HCT116 (cell line): ENCODE data around the gene GIN1. TPM values are rescaled to one million over a fixed set of nuclear protein-coding genes. Genes with fewer than 3 reads are reported as not detected.

Experiments
- ATAC-seq: fragments of 200-7000 bp; cut with Tn5 transposase; 2 replicates; pipeline ENCODE4 v1.9.1; 2020; ENCODE audit warnings: mild to moderate bottlenecking, moderate library complexity
- BruUV-seq: library from RNA; stranded (reverse); fragments of 400-500 nt; replicated peaks from 2 replicates; lab custom pipeline; 2021; lab: Mats Ljungman, UMichigan
- CTCF ChIA-PET: fragments of 300-600 bp; sonication (Branson Sonifier 250); formaldehyde crosslinking; loops from one replicate; lab custom pipeline; 2021; ENCODE audit warnings: antibody characterized with exemption; lab: Charles Lee
- POLR2A ChIA-PET: fragments of 300-600, 350-600 bp; sonication (Branson Sonifier 250); formaldehyde crosslinking; loops from one replicate; lab custom pipeline; 2021; ENCODE audit warnings: antibody characterized with exemption; lab: Charles Lee
- RAD21 ChIA-PET, 2 experiments: fragments of 300-600 bp; sonication (Branson Sonifier 250); formaldehyde crosslinking; loops; one replicate each; lab custom pipeline; 2023; ENCODE audit warnings: low total read pairs in 2 of 2; ENCODE audit not compliant: uncharacterized antibody in 2 of 2, unreplicated experiment in 2 of 2, low non-redundant PET in 1 of 2; lab: Charles Lee
- DNase-seq: peaks from one replicate; pipeline ENCODE4 v3.0.0-alpha.2; 2010; ENCODE audit warnings: low read depth, low spot score
- H2AFZ ChIP-seq: fragments of 200-600 bp; shearing (Covaris generic), sonication (generic); 2 replicates; pipeline ENCODE4 v1.6.1; 2017; ENCODE audit warnings: low read depth, mixed run types, mixed read lengths, antibody characterized with exemption, low read length; ENCODE audit not compliant: poor library complexity, severe bottlenecking
- H3K27ac ChIP-seq: 2 replicates; pipeline ENCODE4 v1.5.1; 2012; ENCODE audit warnings: low read depth, low read length
- H3K27me3 ChIP-seq: fragments of 200-600 bp; sonication (generic); 2 replicates; pipeline ENCODE4 v1.6.1; 2016; ENCODE audit warnings: mixed run types, low read length, mixed read lengths; ENCODE audit not compliant: insufficient read depth
- H3K36me3 ChIP-seq, 2 experiments: fragments of 200-500 bp in 1 of 2; fragments of 200-600 bp in 1 of 2; sonication (Bioruptor generic) in 1 of 2; sonication (generic) in 1 of 2; 2 replicates each; pipeline versions ENCODE4 v1.5.1 to v1.6.1; 2014 to 2016; ENCODE audit warnings: low read length in 2 of 2, inconsistent platforms in 1 of 2, mixed read lengths in 1 of 2, mixed run types in 1 of 2; ENCODE audit not compliant: insufficient read depth in 2 of 2, control insufficient read depth in 1 of 2
- H3K4me1 ChIP-seq, 2 experiments: fragments of 200-600 bp in 1 of 2; sonication (generic) in 1 of 2; 2 replicates each; pipeline versions ENCODE4 v1.5.1 to v1.6.1; 2012 to 2017; ENCODE audit warnings: low read length in 2 of 2, inconsistent platforms in 1 of 2, mild to moderate bottlenecking in 1 of 2, mixed read lengths in 1 of 2, mixed run types in 1 of 2, moderate library complexity in 1 of 2; ENCODE audit not compliant: insufficient read depth in 2 of 2, control insufficient read depth in 1 of 2
- H3K4me2 ChIP-seq: fragments of 200-600 bp; sonication (generic); 2 replicates; pipeline ENCODE4 v1.6.1; 2017; ENCODE audit warnings: mixed run types, low read length, mixed read lengths
- H3K4me3 ChIP-seq, 2 experiments: fragments of 200-600 bp in 1 of 2; sonication (generic) in 1 of 2; replicated peaks in 1 of 2; 2 replicates each; pipeline ENCODE4 v1.5.1; 2011 to 2016; ENCODE audit warnings: low read length in 2 of 2, control low read depth in 1 of 2, low read depth in 1 of 2, mild to moderate bottlenecking in 1 of 2, mixed read lengths in 1 of 2, mixed run types in 1 of 2
- H3K79me2 ChIP-seq: fragments of 200-600 bp; sonication (generic); 2 replicates; pipeline ENCODE4 v1.6.1; 2017; ENCODE audit warnings: mild to moderate bottlenecking, mixed run types, low read length, moderate library complexity, mixed read lengths; ENCODE audit not compliant: insufficient read depth
- H3K9ac ChIP-seq: fragments of 200-600 bp; sonication (generic); 2 replicates; pipeline ENCODE4 v1.6.1; 2016; ENCODE audit warnings: low read length, mixed read lengths
- H3K9me2 ChIP-seq: fragments of 200-600 bp; sonication (generic), shearing (Covaris generic); 2 replicates; pipeline ENCODE4 v1.6.1; 2017; ENCODE audit warnings: mixed run types, mild to moderate bottlenecking, moderate library complexity; ENCODE audit not compliant: insufficient read depth
- H3K9me3 ChIP-seq, 2 experiments: fragments of 200-500 bp in 1 of 2; fragments of 200-600 bp in 1 of 2; sonication (Bioruptor generic) in 1 of 2; sonication (generic) in 1 of 2; 2 replicates each; pipeline ENCODE4 v1.6.1; 2014 to 2017; ENCODE audit warnings: low read length in 2 of 2, mixed read lengths in 2 of 2, inconsistent platforms in 1 of 2, low read depth in 1 of 2, mild to moderate bottlenecking in 1 of 2, mixed run types in 1 of 2, moderate library complexity in 1 of 2; ENCODE audit not compliant: control insufficient read depth in 1 of 2, insufficient read depth in 1 of 2
- H4K20me1 ChIP-seq: fragments of 200-600 bp; sonication (generic), shearing (Covaris generic); 2 replicates; pipeline ENCODE4 v1.6.1; 2017; ENCODE audit warnings: mixed run types, mild to moderate bottlenecking, moderate library complexity; ENCODE audit not compliant: insufficient read depth
- CBX3 ChIP-seq: IDR thresholded peaks from 2 replicates; pipeline ENCODE4 v1.6.1; 2012; ENCODE audit warnings: low read depth
- EGR1 ChIP-seq: IDR thresholded peaks from 2 replicates; pipeline ENCODE4 v1.6.1; 2012; ENCODE audit warnings: low read depth
- ELF1 ChIP-seq: IDR thresholded peaks from 2 replicates; pipeline ENCODE4 v1.6.1; 2012; ENCODE audit warnings: low read depth, borderline replicate concordance
- EZH2 ChIP-seq: fragments of 200-600 bp; sonication (generic); IDR thresholded peaks from 2 replicates; pipeline ENCODE4 v1.6.1; 2017; ENCODE audit warnings: antibody characterized with exemption, mixed run types
- EZH2phosphoT487 ChIP-seq: fragments of 200-600 bp; IDR thresholded peaks from 2 replicates; pipeline ENCODE4 v1.6.1; 2018; ENCODE audit warnings: antibody characterized with exemption, borderline replicate concordance
- FOSL1 ChIP-seq: IDR thresholded peaks from 2 replicates; pipeline ENCODE4 v1.6.1; 2012; ENCODE audit warnings: low read depth
- JUND ChIP-seq: IDR thresholded peaks from 2 replicates; pipeline ENCODE4 v1.6.1; 2012
- RAD21 ChIP-seq: IDR thresholded peaks from 2 replicates; pipeline ENCODE4 v1.6.1; 2012; ENCODE audit warnings: low read depth, mild to moderate bottlenecking
- SIN3A ChIP-seq: IDR thresholded peaks from 2 replicates; pipeline ENCODE4 v1.6.1; 2012; ENCODE audit warnings: low read depth
- SP1 ChIP-seq: IDR thresholded peaks from 2 replicates; pipeline ENCODE4 v1.6.1; 2012; ENCODE audit warnings: low read depth
- SRF ChIP-seq: IDR thresholded peaks from 2 replicates; pipeline ENCODE4 v1.6.1; 2012; ENCODE audit warnings: low read depth
- TCF7L2 ChIP-seq: IDR thresholded peaks from 2 replicates; pipeline ENCODE4 v1.7.0; 2011; ENCODE audit warnings: borderline replicate concordance, inconsistent platforms; ENCODE audit not compliant: insufficient read depth, insufficient read length; ENCODE audit errors: extremely low read depth
- YY1 ChIP-seq: IDR thresholded peaks from 2 replicates; pipeline ENCODE4 v1.6.1; 2011; ENCODE audit warnings: low read length, low read depth, moderate library complexity, mild to moderate bottlenecking; ENCODE audit not compliant: insufficient replicate concordance; ENCODE audit errors: extremely low read depth
- ZFX ChIP-seq: fragments of 450-650 bp; IDR thresholded peaks from 2 replicates; pipeline ENCODE4 v1.6.1; 2017
- ZNF274 ChIP-seq: fragments of 200-500 bp; sonication (Bioruptor generic); IDR thresholded peaks from 2 replicates; pipeline ENCODE4 v1.6.1; 2014; ENCODE audit warnings: mild to moderate bottlenecking, low read depth, low read length, inconsistent platforms
- intact Hi-C: fragments of 100-400 bp; cut with micrococcal nuclease; formaldehyde crosslinking; loops from 2 replicates; pipeline ENCODE4 v1.10.0; 2022
- total RNA-seq: library from RNA; stranded (reverse); gene quantifications from one replicate; pipeline ENCODE4 v1.2.1, GENCODE V29; 2021; ENCODE audit not compliant: unreplicated experiment
- TF ChIP-seq, protein P1 (sequence below): IDR thresholded peaks from 2 replicates; pipeline ENCODE4 v1.6.1; 2012; ENCODE audit warnings: low read depth
- TF ChIP-seq, protein P2 (sequence below), 3 experiments: fragments of 200-600 bp in 1 of 3; sonication (generic) in 1 of 3; IDR thresholded peaks in 2 of 3; conservative IDR thresholded peaks in 1 of 3; 2 replicates each; pipeline ENCODE4 v1.5.1; 2012 to 2017; ENCODE audit warnings: low read depth in 2 of 3, low read length in 2 of 3, antibody characterized with exemption in 1 of 3, borderline replicate concordance in 1 of 3, control low read depth in 1 of 3, mild to moderate bottlenecking in 1 of 3, mixed read lengths in 1 of 3, mixed run types in 1 of 3, moderate library complexity in 1 of 3; ENCODE audit not compliant: insufficient read depth in 1 of 3
- TF ChIP-seq, protein P3 (sequence below): IDR thresholded peaks from 2 replicates; pipeline ENCODE4 v1.6.1; 2012
- TF ChIP-seq, protein P4 (sequence below): IDR thresholded peaks from 2 replicates; pipeline ENCODE4 v1.6.1; 2011; ENCODE audit warnings: mild to moderate bottlenecking, low read length, moderate library complexity; ENCODE audit not compliant: insufficient replicate concordance; ENCODE audit errors: extremely low read depth

GIN1 gene
- total RNA-seq, 1 experiment from 2014 or later, result 11.0 TPM

DNA sequence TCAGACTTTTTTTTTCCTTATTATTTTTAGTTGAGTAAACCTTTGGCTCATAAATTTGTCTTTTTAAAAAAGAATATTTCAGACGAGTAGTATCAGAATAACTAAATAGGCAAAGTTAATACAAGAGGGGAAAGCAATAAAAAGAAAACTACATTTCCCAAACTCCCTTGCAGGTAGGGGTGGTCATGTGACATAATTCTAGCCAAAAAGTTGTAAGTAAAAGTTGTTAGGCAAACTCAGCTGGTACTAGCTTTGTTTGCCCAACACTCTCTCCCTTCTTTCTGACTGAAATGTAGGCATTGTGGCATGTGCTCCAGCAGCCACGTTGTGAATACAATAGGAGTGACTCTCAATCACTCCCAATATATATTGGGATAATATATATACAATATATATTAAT, 20.9 kb downstream of the GIN1 start:
- Histone ChIP-seq H3K4me3 (no peak overlapping the region), H3K36me3 (no peaks in the 10 kb centered on the region), H3K4me1 (no peaks in the 10 kb centered on the region), H3K4me2 (no peak overlapping the region), H3K9ac (no peak overlapping the region), H3K79me2 (no peaks in the 10 kb centered on the region), H3K9me2 (no peaks in the 10 kb centered on the region), H4K20me1 (no peaks in the 10 kb centered on the region; the same call in 1 of the 2 replicates), H2AFZ (no peak overlapping the region), H3K27me3 (no peaks in the 10 kb centered on the region), H3K27ac (no peak overlapping the region), H3K9me3 (no peaks in the 10 kb centered on the region)
- no TSS peak for BruUV-seq
- intact Hi-C loops, result no loop called here
- no peak for ATAC-seq
- ChIA-PET RAD21 (no interaction called here), CTCF (no interaction called here), POLR2A (no interaction called here)
- no peak for DNase-seq
- TF ChIP-seq ZFX (no peak), ELF1 (no peak), EZH2 (no peak), EGR1 (no peak), CBX3 (no peak), EZH2phosphoT487 (no peak), JUND (no peak), ZNF274 (no peak), RAD21 (no peak), SRF (no peak), SIN3A (no peak), YY1 (no peak), FOSL1 (no peak), TCF7L2 (no peak), SP1 (no peak)
- TF ChIP-seq, protein P1, sequence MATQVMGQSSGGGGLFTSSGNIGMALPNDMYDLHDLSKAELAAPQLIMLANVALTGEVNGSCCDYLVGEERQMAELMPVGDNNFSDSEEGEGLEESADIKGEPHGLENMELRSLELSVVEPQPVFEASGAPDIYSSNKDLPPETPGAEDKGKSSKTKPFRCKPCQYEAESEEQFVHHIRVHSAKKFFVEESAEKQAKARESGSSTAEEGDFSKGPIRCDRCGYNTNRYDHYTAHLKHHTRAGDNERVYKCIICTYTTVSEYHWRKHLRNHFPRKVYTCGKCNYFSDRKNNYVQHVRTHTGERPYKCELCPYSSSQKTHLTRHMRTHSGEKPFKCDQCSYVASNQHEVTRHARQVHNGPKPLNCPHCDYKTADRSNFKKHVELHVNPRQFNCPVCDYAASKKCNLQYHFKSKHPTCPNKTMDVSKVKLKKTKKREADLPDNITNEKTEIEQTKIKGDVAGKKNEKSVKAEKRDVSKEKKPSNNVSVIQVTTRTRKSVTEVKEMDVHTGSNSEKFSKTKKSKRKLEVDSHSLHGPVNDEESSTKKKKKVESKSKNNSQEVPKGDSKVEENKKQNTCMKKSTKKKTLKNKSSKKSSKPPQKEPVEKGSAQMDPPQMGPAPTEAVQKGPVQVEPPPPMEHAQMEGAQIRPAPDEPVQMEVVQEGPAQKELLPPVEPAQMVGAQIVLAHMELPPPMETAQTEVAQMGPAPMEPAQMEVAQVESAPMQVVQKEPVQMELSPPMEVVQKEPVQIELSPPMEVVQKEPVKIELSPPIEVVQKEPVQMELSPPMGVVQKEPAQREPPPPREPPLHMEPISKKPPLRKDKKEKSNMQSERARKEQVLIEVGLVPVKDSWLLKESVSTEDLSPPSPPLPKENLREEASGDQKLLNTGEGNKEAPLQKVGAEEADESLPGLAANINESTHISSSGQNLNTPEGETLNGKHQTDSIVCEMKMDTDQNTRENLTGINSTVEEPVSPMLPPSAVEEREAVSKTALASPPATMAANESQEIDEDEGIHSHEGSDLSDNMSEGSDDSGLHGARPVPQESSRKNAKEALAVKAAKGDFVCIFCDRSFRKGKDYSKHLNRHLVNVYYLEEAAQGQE, result no peak
- TF ChIP-seq, protein P2, sequence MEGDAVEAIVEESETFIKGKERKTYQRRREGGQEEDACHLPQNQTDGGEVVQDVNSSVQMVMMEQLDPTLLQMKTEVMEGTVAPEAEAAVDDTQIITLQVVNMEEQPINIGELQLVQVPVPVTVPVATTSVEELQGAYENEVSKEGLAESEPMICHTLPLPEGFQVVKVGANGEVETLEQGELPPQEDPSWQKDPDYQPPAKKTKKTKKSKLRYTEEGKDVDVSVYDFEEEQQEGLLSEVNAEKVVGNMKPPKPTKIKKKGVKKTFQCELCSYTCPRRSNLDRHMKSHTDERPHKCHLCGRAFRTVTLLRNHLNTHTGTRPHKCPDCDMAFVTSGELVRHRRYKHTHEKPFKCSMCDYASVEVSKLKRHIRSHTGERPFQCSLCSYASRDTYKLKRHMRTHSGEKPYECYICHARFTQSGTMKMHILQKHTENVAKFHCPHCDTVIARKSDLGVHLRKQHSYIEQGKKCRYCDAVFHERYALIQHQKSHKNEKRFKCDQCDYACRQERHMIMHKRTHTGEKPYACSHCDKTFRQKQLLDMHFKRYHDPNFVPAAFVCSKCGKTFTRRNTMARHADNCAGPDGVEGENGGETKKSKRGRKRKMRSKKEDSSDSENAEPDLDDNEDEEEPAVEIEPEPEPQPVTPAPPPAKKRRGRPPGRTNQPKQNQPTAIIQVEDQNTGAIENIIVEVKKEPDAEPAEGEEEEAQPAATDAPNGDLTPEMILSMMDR (IDR thresholded peaks at IDR 0.05 in 2 of 3, conservative IDR thresholded peaks at IDR 0.05 in 1 of 3; ENCODE audit: borderline replicate concordance in 1 of 3, insufficient read depth in 1 of 3, low read depth in 2 of 3, low read length in 2 of 3), result no peak
- TF ChIP-seq, protein P3, sequence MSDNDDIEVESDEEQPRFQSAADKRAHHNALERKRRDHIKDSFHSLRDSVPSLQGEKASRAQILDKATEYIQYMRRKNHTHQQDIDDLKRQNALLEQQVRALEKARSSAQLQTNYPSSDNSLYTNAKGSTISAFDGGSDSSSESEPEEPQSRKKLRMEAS, result no peak
- TF ChIP-seq, protein P4, sequence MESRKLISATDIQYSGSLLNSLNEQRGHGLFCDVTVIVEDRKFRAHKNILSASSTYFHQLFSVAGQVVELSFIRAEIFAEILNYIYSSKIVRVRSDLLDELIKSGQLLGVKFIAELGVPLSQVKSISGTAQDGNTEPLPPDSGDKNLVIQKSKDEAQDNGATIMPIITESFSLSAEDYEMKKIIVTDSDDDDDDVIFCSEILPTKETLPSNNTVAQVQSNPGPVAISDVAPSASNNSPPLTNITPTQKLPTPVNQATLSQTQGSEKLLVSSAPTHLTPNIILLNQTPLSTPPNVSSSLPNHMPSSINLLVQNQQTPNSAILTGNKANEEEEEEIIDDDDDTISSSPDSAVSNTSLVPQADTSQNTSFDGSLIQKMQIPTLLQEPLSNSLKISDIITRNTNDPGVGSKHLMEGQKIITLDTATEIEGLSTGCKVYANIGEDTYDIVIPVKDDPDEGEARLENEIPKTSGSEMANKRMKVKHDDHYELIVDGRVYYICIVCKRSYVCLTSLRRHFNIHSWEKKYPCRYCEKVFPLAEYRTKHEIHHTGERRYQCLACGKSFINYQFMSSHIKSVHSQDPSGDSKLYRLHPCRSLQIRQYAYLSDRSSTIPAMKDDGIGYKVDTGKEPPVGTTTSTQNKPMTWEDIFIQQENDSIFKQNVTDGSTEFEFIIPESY, result no peak
